Measurements from ENCODE around the gene ZFP91. TPM values are rescaled to one million over a fixed set of nuclear protein-coding genes. Genes with fewer than 3 reads are reported as not detected.

ZFP91 gene
- total and polyA plus RNA-seq, 9 of the 15 experiments (the other 6 are each of a cell fraction or from before 2014, with no cell fraction given): 17.6 to 58.3 (median 34.0) TPM

- TF ChIP-seq ARID2 (IDR thresholded peaks at IDR 0.05) (no peak), ZC3H4 (CRISPR knock-in tag; IDR thresholded peaks at IDR 0.05; ENCODE audit: borderline replicate concordance) (no peak), RAD51 (IDR thresholded peaks at IDR 0.05; ENCODE audit: borderline replicate concordance, low read depth) (no peak), ZNF717 (CRISPR knock-in tag; IDR thresholded peaks at IDR 0.05) (no peak), TRIM28 (IDR thresholded peaks at IDR 0.05) (no peak), SIRT6 (IDR thresholded peaks at IDR 0.05; ENCODE audit: low read depth, low read length) (no peak), MTA2 (IDR thresholded peaks at IDR 0.05; ENCODE audit: low read depth) (peak; percentile 57), RFX1 (IDR thresholded peaks at IDR 0.05) (peak; percentile 87), ZNF830 (CRISPR knock-in tag; IDR thresholded peaks at IDR 0.05) (no peak), JUND (IDR thresholded peaks at IDR 0.05; ENCODE audit: borderline replicate concordance, low read depth, low read length) (no peak), JUND (tag; IDR thresholded peaks at IDR 0.05; ENCODE audit: borderline replicate concordance, low read depth, low read length) (peak; percentile 46; the same call in 1 of the 3 replicates), HNRNPH1 (optimal IDR thresholded peaks at IDR 0.05; ENCODE audit: low read depth, low read length) (no peak), ILK (tag; IDR thresholded peaks at IDR 0.05; ENCODE audit: borderline replicate concordance, low read depth) (no peak), DMBX1 (CRISPR knock-in tag; IDR thresholded peaks at IDR 0.05; ENCODE audit: borderline replicate concordance) (no peak), ZBTB26 (CRISPR knock-in tag; IDR thresholded peaks at IDR 0.05) (no peak), SMARCA5 (IDR thresholded peaks at IDR 0.05) (no peak), MCM5 (IDR thresholded peaks at IDR 0.05; ENCODE audit: low read depth) (no peak), ZBTB49 (CRISPR knock-in tag; IDR thresholded peaks at IDR 0.05; ENCODE audit: borderline replicate concordance) (no peak), SRSF9 (IDR thresholded peaks at IDR 0.05; ENCODE audit: borderline replicate concordance, low read depth, low read length) (no peak), LARP7 (IDR thresholded peaks at IDR 0.05) (no peak), SNAPC5 (CRISPR knock-in tag; IDR thresholded peaks at IDR 0.05) (no peak), FOXK2 (conservative IDR thresholded peaks at IDR 0.05 in 1 of 2, IDR thresholded peaks at IDR 0.05 in 1 of 2; ENCODE audit: low read depth in 2 of 2) (peak; percentile 96 to 97), KDM5B (IDR thresholded peaks at IDR 0.05; ENCODE audit: insufficient replicate concordance, low read depth, low read length) (peak; percentile 51), TAL1 (IDR thresholded peaks at IDR 0.05) (no peak), GABPB1 (CRISPR knock-in tag; IDR thresholded peaks at IDR 0.05) (peak; percentile 91), MTA1 (IDR thresholded peaks at IDR 0.05; ENCODE audit: borderline replicate concordance) (no peak), ZBTB12 (CRISPR knock-in tag; IDR thresholded peaks at IDR 0.05) (peak; percentile 63; the same call in 1 of the 2 replicates)
These were observed 678 bp upstream of the ZFP91 start (continued) for GRCh38 chr11:58578136-58578634.

All from K562 (cell line).